GM12872 (cell line): ENCODE data around the gene SNORC.

Experiments used
- CTCF ChIP-seq: IDR thresholded peaks from 3 replicates; pipeline ENCODE4 v1.5.1; 2011; ENCODE audit warnings: low read depth, mild to moderate bottlenecking, low read length, moderate library complexity; ENCODE audit not compliant: insufficient read depth

SNORC gene

DNA sequence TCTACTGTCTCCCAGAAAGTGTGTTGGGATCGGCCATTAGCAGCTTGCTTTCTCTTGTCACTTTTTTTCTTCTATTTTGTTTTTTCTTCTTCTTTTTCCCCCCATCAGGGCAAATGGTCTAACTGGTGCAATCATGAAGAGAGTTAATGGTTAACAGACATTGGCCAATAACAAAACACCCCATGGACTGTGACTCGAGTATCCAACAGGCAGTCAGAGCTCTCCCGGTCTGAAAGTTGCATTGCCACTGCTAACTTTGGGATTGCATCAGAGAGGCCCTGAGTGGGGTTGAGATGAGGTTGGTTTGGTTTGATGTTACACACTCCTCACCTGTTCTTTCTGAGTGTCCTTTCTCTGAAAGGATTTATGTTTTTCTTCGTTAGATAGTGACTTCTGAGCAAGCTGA lies 12.9 kb upstream of the SNORC start:
- TF ChIP-seq CTCF, result no peak

GRCh38 chr2:232859385-232859916 lies 10.6 kb upstream of the SNORC start:
- TF ChIP-seq CTCF, result no peak

DNA sequence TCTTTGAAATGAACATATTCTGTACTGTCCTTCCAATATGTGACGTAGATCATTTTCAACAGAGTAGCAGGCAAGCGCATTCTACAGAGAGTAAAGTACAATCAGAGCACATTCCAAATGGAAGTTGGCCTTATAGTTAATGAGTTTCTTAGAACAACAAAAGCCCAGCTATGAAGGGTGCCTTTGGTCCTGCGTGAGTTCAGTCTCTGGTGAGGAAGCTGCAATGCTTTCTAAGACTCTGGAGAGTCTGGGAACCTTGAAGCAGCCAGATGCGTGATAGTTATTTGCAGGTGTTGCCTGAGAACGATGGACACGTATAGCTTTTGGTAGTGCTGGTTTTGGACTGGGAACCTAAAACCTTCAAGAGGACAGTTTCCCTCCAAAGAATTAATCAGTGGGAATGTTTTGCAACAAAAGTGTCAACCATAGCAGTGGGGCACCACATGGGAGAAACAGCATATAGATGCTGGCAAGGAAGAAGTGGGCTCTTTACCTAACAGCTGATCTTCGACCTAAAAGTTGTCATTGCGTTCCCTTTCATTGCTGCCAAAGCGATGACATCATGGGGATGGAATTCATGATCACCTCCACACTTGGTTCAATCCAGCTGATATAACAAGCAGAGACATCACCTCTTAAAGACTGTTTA lies 9.3 kb upstream of the SNORC start:
- no peak for TF ChIP-seq CTCF

DNA sequence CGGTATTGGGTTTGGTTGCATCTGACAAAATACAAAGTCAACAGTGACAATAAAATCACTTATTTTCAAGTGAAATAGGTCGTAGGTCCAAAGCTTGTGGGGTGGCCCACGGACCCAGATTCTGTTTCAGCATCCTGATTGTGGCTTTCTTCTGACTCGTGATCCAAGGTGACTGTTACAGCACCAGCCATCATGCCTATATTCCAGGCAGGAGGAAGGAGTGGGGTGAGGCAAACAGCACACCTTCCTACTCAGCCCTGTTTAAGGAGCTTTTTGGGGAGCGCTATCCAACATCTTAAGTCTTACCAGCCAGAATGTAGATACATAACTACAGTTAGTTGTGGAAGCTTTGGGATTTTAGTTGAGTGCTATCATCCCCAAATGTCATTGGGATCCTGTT lies 8.7 kb upstream of the SNORC start:
- TF ChIP-seq CTCF, result no peak

DNA sequence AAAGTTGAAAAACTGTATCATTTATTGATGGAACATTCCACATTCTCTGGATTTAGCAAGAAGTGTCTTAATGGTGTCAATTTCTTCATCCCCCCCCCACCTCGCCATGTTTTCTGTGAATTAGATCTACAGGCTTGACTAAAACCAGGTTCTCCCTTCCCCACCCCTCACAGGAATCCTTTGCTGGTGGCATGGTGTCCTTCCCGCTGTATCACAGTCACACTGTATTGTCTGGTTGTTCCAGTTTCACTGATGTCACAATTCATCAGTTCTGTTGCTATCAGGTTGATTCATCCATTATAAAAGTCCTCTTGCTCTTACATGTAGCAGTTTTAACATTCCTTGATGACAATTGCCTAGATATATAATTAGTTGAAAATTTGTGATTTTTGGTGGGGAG lies 6.1 kb upstream of the SNORC start:
- TF ChIP-seq CTCF, result no peak

- no peak for TF ChIP-seq CTCF
Measured at GRCh38 chr2:232865165-232865564, 4.9 kb upstream of the SNORC start.

- TF ChIP-seq CTCF, result no peak
Measured at GRCh38 chr2:232866104-232866503, 4.0 kb upstream of the SNORC start.
